ENCODE data around the gene GRK5.

Gene GRK5

DNA sequence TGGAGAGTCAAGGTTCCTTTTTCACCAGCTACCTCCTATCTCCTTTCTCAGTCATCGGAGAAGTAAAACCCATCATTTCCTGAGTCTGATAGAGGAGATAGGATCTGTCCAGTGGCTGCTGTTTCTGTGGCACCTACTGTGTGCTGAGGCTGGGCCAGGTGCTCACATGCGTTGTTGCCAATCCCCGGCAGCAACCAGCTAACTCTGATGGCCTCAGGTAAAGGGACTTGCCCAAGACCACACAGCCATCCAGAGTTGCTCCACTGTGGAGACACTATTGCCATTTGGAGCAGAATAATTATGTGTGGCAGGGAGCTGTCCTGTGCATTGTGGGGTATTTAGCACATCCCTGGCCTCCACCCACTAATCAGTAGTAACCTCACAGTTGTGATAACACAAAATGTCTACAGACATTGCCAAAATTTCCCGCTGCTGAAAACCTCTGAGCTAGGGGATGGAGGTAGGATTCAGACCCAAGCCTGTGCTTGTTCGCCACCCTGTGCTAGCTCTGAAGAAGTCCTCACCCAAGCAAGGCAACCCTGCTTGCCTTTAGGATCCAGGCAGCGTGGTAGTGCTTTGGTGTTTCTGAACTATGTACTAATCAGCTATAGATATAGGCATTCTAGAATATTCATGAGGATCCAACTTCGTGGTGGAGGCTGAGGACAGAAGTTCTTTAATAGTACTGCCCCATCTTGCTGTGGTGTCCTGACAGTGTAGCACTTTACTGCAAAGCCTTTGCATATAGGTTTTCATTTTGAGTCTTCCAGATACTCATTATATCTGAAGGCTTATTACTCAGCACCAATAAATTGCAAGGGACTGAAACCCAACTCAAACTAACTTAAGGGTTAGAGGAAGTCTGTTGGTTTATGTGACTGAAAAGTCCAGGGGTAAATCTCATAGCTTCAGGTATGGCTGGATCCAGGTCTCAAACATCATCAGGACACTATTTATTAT, 164.6 kb downstream of the GRK5 start:
- no peaks in the 10 kb centered on the region for H3K79me1 ChIP-seq (ENCODE audit: low read length)
- H3K27ac ChIP-seq (ENCODE audit: low read depth, low read length) = no peak overlapping the region
- no peak overlapping the region for H3K56ac ChIP-seq (ENCODE audit: low read length)
- H3K4me1 ChIP-seq (ENCODE audit: control insufficient read depth, low read depth, low read length) = no peaks in the 10 kb centered on the region
- no peaks in the 10 kb centered on the region for H3K27me3 ChIP-seq (ENCODE audit: insufficient read depth, low read length, poor library complexity)
- no peak overlapping the region for H3K4me3 ChIP-seq (ENCODE audit: low read length)
- H3K9ac ChIP-seq (ENCODE audit: low read length) = no peak overlapping the region
- no peak for DNase-seq
- H3K4ac ChIP-seq (ENCODE audit: low read depth, low read length) = no peak overlapping the region
- no peak overlapping the region for H3K23ac ChIP-seq (ENCODE audit: low read length)
- no peak overlapping the region for H3K4me2 ChIP-seq (ENCODE audit: low read length)
- H4K8ac ChIP-seq (ENCODE audit: low read depth, low read length) = no peak overlapping the region
- no peaks in the 10 kb centered on the region for H3K36me3 ChIP-seq (ENCODE audit: control insufficient read depth, insufficient read depth, low read length)
- no peak overlapping the region for H2BK5ac ChIP-seq (ENCODE audit: low read length)
- H3K18ac ChIP-seq (ENCODE audit: low read length) = no peak overlapping the region
- H4K5ac ChIP-seq (ENCODE audit: low read length) = no peak overlapping the region
- no peaks in the 10 kb centered on the region for H3K79me2 ChIP-seq (ENCODE audit: control insufficient read depth, insufficient read depth, low read length)
- no CpG with 5 or more reads among the region's 7 CpGs for WGBS (ENCODE audit: extremely low coverage, insufficient coverage, low lambda C conversion rate)
- H2BK15ac ChIP-seq (replicated peaks; ENCODE audit: low read depth) = no peak overlapping the region
- no peak overlapping the region for H2AK5ac ChIP-seq (ENCODE audit: low read length)
- no peak overlapping the region for H2BK120ac ChIP-seq (ENCODE audit: low read depth, low read length)

- no CpG with 5 or more reads among the region's 13 CpGs for WGBS (ENCODE audit: extremely low coverage, insufficient coverage, low lambda C conversion rate)
- H3K27me3 ChIP-seq (ENCODE audit: insufficient read depth, low read length, poor library complexity) = no peaks in the 10 kb centered on the region
- DNase-seq = no peak
Observed at GRCh38 chr10:119373294-119374102, 166.1 kb downstream of the GRK5 start.

DNA sequence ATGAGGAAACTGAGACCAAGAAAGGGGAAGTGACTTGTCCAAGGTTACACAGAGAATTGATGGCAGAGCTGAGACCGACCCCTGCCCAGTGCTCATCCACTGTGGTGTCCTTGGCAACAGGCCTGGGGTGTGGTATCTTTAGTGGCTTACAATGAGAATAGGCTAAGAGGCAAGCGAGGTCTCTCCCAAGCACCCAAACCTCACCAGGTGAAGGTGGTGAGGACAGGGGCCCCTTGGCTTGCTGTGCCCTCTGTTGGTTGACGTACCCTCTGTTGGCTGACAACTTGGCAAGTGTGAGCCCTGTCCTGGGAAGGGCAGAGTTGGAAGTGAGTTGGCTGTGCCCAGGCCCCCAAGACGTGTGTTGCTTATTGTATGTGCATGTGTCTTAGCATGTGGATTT, 166.9 kb downstream of the GRK5 start:
- H3K36me3 ChIP-seq (ENCODE audit: control insufficient read depth, insufficient read depth, low read length) = no peaks in the 10 kb centered on the region
- H3K18ac ChIP-seq (ENCODE audit: low read length) = no peak overlapping the region
- DNase-seq = no peak
- no peak overlapping the region for H4K5ac ChIP-seq (ENCODE audit: low read length)
- H3K4me3 ChIP-seq (ENCODE audit: low read length) = no peak overlapping the region
- H3K79me2 ChIP-seq (ENCODE audit: control insufficient read depth, insufficient read depth, low read length) = no peaks in the 10 kb centered on the region
- H3K79me1 ChIP-seq (ENCODE audit: low read length) = no peaks in the 10 kb centered on the region
- H4K8ac ChIP-seq (ENCODE audit: low read depth, low read length) = no peak overlapping the region
- no peak overlapping the region for H2BK15ac ChIP-seq (replicated peaks; ENCODE audit: low read depth)
- H2AK5ac ChIP-seq (ENCODE audit: low read length) = no peak overlapping the region
- H2BK120ac ChIP-seq (ENCODE audit: low read depth, low read length) = no peak overlapping the region
- no peaks in the 10 kb centered on the region for H3K27me3 ChIP-seq (ENCODE audit: insufficient read depth, low read length, poor library complexity)
- WGBS (ENCODE audit: extremely low coverage, insufficient coverage, low lambda C conversion rate) = no CpG with 5 or more reads among the region's 4 CpGs
- H3K27ac ChIP-seq (ENCODE audit: low read depth, low read length) = no peak overlapping the region
- H3K4me2 ChIP-seq (ENCODE audit: low read length) = no peak overlapping the region
- no peaks in the 10 kb centered on the region for H3K4me1 ChIP-seq (ENCODE audit: control insufficient read depth, low read depth, low read length)
- no peak overlapping the region for H3K4ac ChIP-seq (ENCODE audit: low read depth, low read length)
- no peak overlapping the region for H2BK5ac ChIP-seq (ENCODE audit: low read length)
- no peak overlapping the region for H3K9ac ChIP-seq (ENCODE audit: low read length)
- no peak overlapping the region for H3K56ac ChIP-seq (ENCODE audit: low read length)
- no peak overlapping the region for H3K23ac ChIP-seq (ENCODE audit: low read length)

More at GRCh38 chr10:119373294-119374102, 166.1 kb downstream of the GRK5 start:
- H3K23ac ChIP-seq (ENCODE audit: low read length) = no peak overlapping the region
- H3K4me3 ChIP-seq (ENCODE audit: low read length) = no peak overlapping the region
- no peak overlapping the region for H3K27ac ChIP-seq (ENCODE audit: low read depth, low read length)
- no peak overlapping the region for H3K18ac ChIP-seq (ENCODE audit: low read length)
- no peaks in the 10 kb centered on the region for H3K4me1 ChIP-seq (ENCODE audit: control insufficient read depth, low read depth, low read length)
- H3K79me2 ChIP-seq (ENCODE audit: control insufficient read depth, insufficient read depth, low read length) = no peaks in the 10 kb centered on the region
- H2BK120ac ChIP-seq (ENCODE audit: low read depth, low read length) = no peak overlapping the region
- H2BK15ac ChIP-seq (replicated peaks; ENCODE audit: low read depth) = no peak overlapping the region
- H2AK5ac ChIP-seq (ENCODE audit: low read length) = no peak overlapping the region
- no peak overlapping the region for H4K8ac ChIP-seq (ENCODE audit: low read depth, low read length)
- no peak overlapping the region for H3K9ac ChIP-seq (ENCODE audit: low read length)
- H2BK5ac ChIP-seq (ENCODE audit: low read length) = no peak overlapping the region
- H3K4ac ChIP-seq (ENCODE audit: low read depth, low read length) = no peak overlapping the region
- H3K36me3 ChIP-seq (ENCODE audit: control insufficient read depth, insufficient read depth, low read length) = no peaks in the 10 kb centered on the region
- no peak overlapping the region for H3K4me2 ChIP-seq (ENCODE audit: low read length)
- H3K79me1 ChIP-seq (ENCODE audit: low read length) = no peaks in the 10 kb centered on the region
- no peak overlapping the region for H3K56ac ChIP-seq (ENCODE audit: low read length)
- no peak overlapping the region for H4K5ac ChIP-seq (ENCODE audit: low read length)

GRCh38 chr10:119375574-119376272, 168.4 kb downstream of the GRK5 start:
- H4K8ac ChIP-seq (ENCODE audit: low read depth, low read length) = no peak overlapping the region
- H2BK5ac ChIP-seq (ENCODE audit: low read length) = no peak overlapping the region
- H3K27me3 ChIP-seq (ENCODE audit: insufficient read depth, low read length, poor library complexity) = no peaks in the 10 kb centered on the region
- H3K18ac ChIP-seq (ENCODE audit: low read length) = no peak overlapping the region
- H2AK5ac ChIP-seq (ENCODE audit: low read length) = no peak overlapping the region
- no peak overlapping the region for H3K9ac ChIP-seq (ENCODE audit: low read length)
- WGBS (ENCODE audit: extremely low coverage, insufficient coverage, low lambda C conversion rate) = no CpG with 5 or more reads among the region's 7 CpGs
- no peak overlapping the region for H3K56ac ChIP-seq (ENCODE audit: low read length)
- H3K36me3 ChIP-seq (ENCODE audit: control insufficient read depth, insufficient read depth, low read length) = no peaks in the 10 kb centered on the region
- H3K4ac ChIP-seq (ENCODE audit: low read depth, low read length) = no peak overlapping the region
- H2BK120ac ChIP-seq (ENCODE audit: low read depth, low read length) = no peak overlapping the region
- no peak overlapping the region for H3K27ac ChIP-seq (ENCODE audit: low read depth, low read length)
- DNase-seq = peak; percentile 51
- no peak overlapping the region for H2BK15ac ChIP-seq (replicated peaks; ENCODE audit: low read depth)
- no peaks in the 10 kb centered on the region for H3K4me1 ChIP-seq (ENCODE audit: control insufficient read depth, low read depth, low read length)
- no peak overlapping the region for H3K23ac ChIP-seq (ENCODE audit: low read length)
- no peaks in the 10 kb centered on the region for H3K79me2 ChIP-seq (ENCODE audit: control insufficient read depth, insufficient read depth, low read length)
- H3K4me3 ChIP-seq (ENCODE audit: low read length) = no peak overlapping the region
- H4K5ac ChIP-seq (ENCODE audit: low read length) = no peak overlapping the region
- H3K4me2 ChIP-seq (ENCODE audit: low read length) = no peak overlapping the region
- H3K79me1 ChIP-seq (ENCODE audit: low read length) = no peaks in the 10 kb centered on the region

GRCh38 chr10:119377451-119377957, 170.1 kb downstream of the GRK5 start:
- Histone ChIP-seq H3K36me3 (ENCODE audit: control insufficient read depth, insufficient read depth, low read length) (no peaks in the 10 kb centered on the region), H2BK5ac (ENCODE audit: low read length) (no peak overlapping the region), H3K4ac (ENCODE audit: low read depth, low read length) (no peak overlapping the region), H3K4me2 (ENCODE audit: low read length) (no peak overlapping the region), H4K5ac (ENCODE audit: low read length) (no peak overlapping the region), H2BK15ac (replicated peaks; ENCODE audit: low read depth) (no peak overlapping the region), H4K8ac (ENCODE audit: low read depth, low read length) (no peak overlapping the region), H3K23ac (ENCODE audit: low read length) (no peak overlapping the region), H3K79me1 (ENCODE audit: low read length) (no peaks in the 10 kb centered on the region), H3K79me2 (ENCODE audit: control insufficient read depth, insufficient read depth, low read length) (no peaks in the 10 kb centered on the region), H3K27ac (ENCODE audit: low read depth, low read length) (no peak overlapping the region), H2AK5ac (ENCODE audit: low read length) (no peak overlapping the region), H3K9ac (ENCODE audit: low read length) (no peak overlapping the region), H2BK120ac (ENCODE audit: low read depth, low read length) (no peak overlapping the region), H3K18ac (ENCODE audit: low read length) (no peak overlapping the region), H3K27me3 (ENCODE audit: insufficient read depth, low read length, poor library complexity) (no peaks in the 10 kb centered on the region), H3K4me3 (ENCODE audit: low read length) (no peak overlapping the region), H3K4me1 (ENCODE audit: control insufficient read depth, low read depth, low read length) (no peaks in the 10 kb centered on the region), H3K56ac (ENCODE audit: low read length) (no peak overlapping the region)
- no CpG with 5 or more reads among the region's 4 CpGs for WGBS (ENCODE audit: extremely low coverage, insufficient coverage, low lambda C conversion rate)
- DNase-seq = no peak

Measured in mesendoderm (in vitro differentiated cells).